Limb (tissue), 2 donors: Measurements from ENCODE around the gene LRRC70.

Experiments
- DNase-seq, 2 donors: peaks; one replicate each; pipeline ENCODE4 v3.0.0-alpha.2; 2016; ENCODE audit errors: extremely low spot score in 2 of 2

The LRRC70 gene

GRCh38 chr5:62574599-62574998 is 4.0 kb upstream of the LRRC70 start:
- DNase-seq: no peak

GRCh38 chr5:62575066-62575465 is 3.6 kb upstream of the LRRC70 start:
- no peak for DNase-seq

- no peak for DNase-seq
Observed at GRCh38 chr5:62575489-62575888, 3.1 kb upstream of the LRRC70 start.

GRCh38 chr5:62576570-62577170 is 1.9 kb upstream of the LRRC70 start:
- DNase-seq: no peak

- DNase-seq: no peak
Observed at GRCh38 chr5:62577488-62577887, 1.1 kb upstream of the LRRC70 start.

- no peak for DNase-seq
Observed at GRCh38 chr5:62579761-62580160, 1.1 kb downstream of the LRRC70 start.

- no peak for DNase-seq
Observed at GRCh38 chr5:62581836-62582597, 3.4 kb downstream of the LRRC70 start.

- no peak for DNase-seq
Observed at GRCh38 chr5:62584391-62584790, 5.8 kb downstream of the LRRC70 start.

- no peak for DNase-seq
Observed at GRCh38 chr5:62585306-62585705, 6.7 kb downstream of the LRRC70 start.

GRCh38 chr5:62585751-62586150 is 7.1 kb downstream of the LRRC70 start:
- DNase-seq: no peak

- no peak for DNase-seq
Observed at GRCh38 chr5:62587737-62588136, 9.1 kb downstream of the LRRC70 start.

- DNase-seq: no peak
Observed at GRCh38 chr5:62588668-62589067, 10.0 kb downstream of the LRRC70 start.

GRCh38 chr5:62589504-62589903 is 10.9 kb downstream of the LRRC70 start:
- DNase-seq: no peak

- no peak for DNase-seq
Observed at GRCh38 chr5:62590387-62590786, 11.8 kb downstream of the LRRC70 start.

- no peak for DNase-seq
Observed at GRCh38 chr5:62592558-62592957, 13.9 kb downstream of the LRRC70 start.

- DNase-seq: no peak
Observed at GRCh38 chr5:62593331-62593730, 14.7 kb downstream of the LRRC70 start.

GRCh38 chr5:62594364-62594984 is 15.9 kb downstream of the LRRC70 start:
- DNase-seq: no peak

GRCh38 chr5:62596096-62596495 is 17.5 kb downstream of the LRRC70 start:
- DNase-seq: no peak

- DNase-seq: no peak
Observed at GRCh38 chr5:62596691-62597090, 18.1 kb downstream of the LRRC70 start.

GRCh38 chr5:62597314-62597713 is 18.7 kb downstream of the LRRC70 start:
- no peak for DNase-seq

GRCh38 chr5:62600560-62601252 is 22.1 kb downstream of the LRRC70 start:
- DNase-seq: no peak

GRCh38 chr5:62603934-62604333 is 25.3 kb downstream of the LRRC70 start:
- DNase-seq: no peak
